Stomach (tissue), 9 donors: ENCODE data around the gene CD28. TPM values are rescaled to one million over a fixed set of nuclear protein-coding genes. Genes with fewer than 3 reads are reported as not detected.

Experiments
- DNase-seq, 2 donors: peaks; one replicate each; pipeline versions ENCODE4 v3.0.0 to v3.0.0-alpha.2; 2013 to 2019
- H3K27ac ChIP-seq, 5 donors: fragments of 200-600 bp in 4 of 5; sonication (generic) in 4 of 5; one replicate each; pipeline ENCODE4 v1.5.1; 2013 to 2019; ENCODE audit warnings: mild to moderate bottlenecking in 1 of 5, moderate library complexity in 1 of 5
- H3K27me3 ChIP-seq, 3 donors: fragments of 200-600 bp; sonication (generic); one replicate each; pipeline ENCODE4 v1.5.1; 2017 to 2019; ENCODE audit warnings: mixed run types in 1 of 3
- H3K36me3 ChIP-seq, 4 donors: fragments of 200-600 bp; sonication (generic); 1 replicate in 3 of 4; 2 replicates in 1 of 4; pipeline ENCODE4 v1.5.1; 2016 to 2019
- H3K4me1 ChIP-seq, 4 donors: fragments of 200-600 bp; sonication (generic); one replicate each; pipeline ENCODE4 v1.5.1; 2016 to 2019
- H3K4me3 ChIP-seq, 4 donors: fragments of 200-600 bp; sonication (generic) in 3 of 4; one replicate each; pipeline ENCODE4 v1.5.1; 2016 to 2019; ENCODE audit warnings: mild to moderate bottlenecking in 1 of 4
- H3K9me3 ChIP-seq, 4 donors: fragments of 200-600 bp; sonication (generic); one replicate each; pipeline ENCODE4 v1.5.1; 2016 to 2019
- CTCF ChIP-seq, 7 experiments: fragments of 450-650 bp in 4 of 7; fragments of 200-600 bp in 3 of 7; sonication (generic) in 3 of 7; IDR thresholded peaks; one replicate each; pipeline ENCODE4 v1.5.1; 2016 to 2019; ENCODE audit warnings: antibody characterized with exemption in 7 of 7, control low read depth in 2 of 7, mild to moderate bottlenecking in 1 of 7
- EP300 ChIP-seq: sonication (generic); formaldehyde crosslinking; IDR thresholded peaks from one replicate; pipeline ENCODE4 v1.6.1; 2017; ENCODE audit warnings: antibody characterized with exemption
- POLR2A ChIP-seq, 4 donors: fragments of 450-650 bp; IDR thresholded peaks; one replicate each; pipeline ENCODE4 v1.6.1; 2016; ENCODE audit warnings: antibody characterized with exemption in 4 of 4, control low read depth in 2 of 4, mild to moderate bottlenecking in 1 of 4, moderate library complexity in 1 of 4
- POLR2AphosphoS5 ChIP-seq, 3 donors: sonication (generic); formaldehyde crosslinking; IDR thresholded peaks; one replicate each; pipeline ENCODE4 v1.6.1; 2016; ENCODE audit warnings: antibody characterized with exemption in 3 of 3
- WGBS, 5 donors: extraction: QIAGEN DNeasy Blood & Tissue Kit in 3 of 5; methylation state at CpG; one replicate each; pipeline versions ENCODE4 v1.1.5 to v1.1.7; 2013 to 2018; 5-methylcytosine and 5-hydroxymethylcytosine counted together
- intact Hi-C: fragments of 100-400 bp; cut with DNase I; formaldehyde crosslinking; loops from one replicate; pipeline ENCODE4 v1.15.1; 2023; ENCODE audit warnings: low total_unique reads
- polyA plus RNA-seq, 3 donors: library from polyadenylated mRNA; stranded (reverse); fragments of 200-250 nt; gene quantifications; one replicate each; pipeline ENCODE4 v1.2.3, GENCODE V29; 2013
- total RNA-seq, 5 donors: library from RNA; depleted of rRNA; stranded (reverse); fragments of >200 nt; gene quantifications; one replicate each; pipeline versions ENCODE4 v1.1.0 to v1.2.3, GENCODE V29; 2014 to 2016
- donor health status: healthy with polysubstance abuse.
- donor health status: Bipolar disorder and iron deficiency.
- donor health status: healthy.

CD28 gene
- total and polyA plus RNA-seq, 8 donors, result 0.15 to 4.4 (median 0.27) TPM; not detected in 2

GRCh38 chr2:203710952-203711351 lies 4.5 kb downstream of the CD28 start:
- no peak overlapping the region for H3K4me3 ChIP-seq
- no peaks in the 10 kb centered on the region for H3K36me3 ChIP-seq
- no peaks in the 10 kb centered on the region for H3K9me3 ChIP-seq
- H3K4me1 ChIP-seq, result peaks cover 0 to 12% (median 4%) of the 10 kb centered on the region in 4 donors
- intact Hi-C loops, result no loop called here
- DNase-seq, result no peak
- H3K27ac ChIP-seq, result peak overlapping the region in 1 of 5 donors; percentile 12
- WGBS, 5 donors, result 62 to 86% (median 77%) methylated on average over 2 of the region's 2 CpGs
- no peaks in the 10 kb centered on the region for H3K27me3 ChIP-seq
- TF ChIP-seq POLR2AphosphoS5 (IDR thresholded peaks at IDR 0.05) (no peak), EP300 (no peak)

- Histone ChIP-seq H3K27me3 (no peaks in the 10 kb centered on the region), H3K9me3 (no peaks in the 10 kb centered on the region), H3K27ac (no peak overlapping the region), H3K36me3 (no peaks in the 10 kb centered on the region), H3K4me3 (no peak overlapping the region), H3K4me1 (peaks cover 0 to 12% (median 4%) of the 10 kb centered on the region in 4 donors)
- no peak for TF ChIP-seq POLR2AphosphoS5 (IDR thresholded peaks at IDR 0.05)
- TF ChIP-seq EP300, result no peak
- no peak for TF ChIP-seq POLR2A (IDR thresholded peaks at IDR 0.05)
- no peak for TF ChIP-seq CTCF (IDR thresholded peaks at IDR 0.05)
- DNase-seq, result no peak
- intact Hi-C loops, result no loop called here
- WGBS, 5 donors, result 78 to 83% (median 81%) methylated on average over 3 of the region's 3 CpGs
Measured at GRCh38 chr2:203711399-203711798, 5.0 kb downstream of the CD28 start.

- H3K4me3 ChIP-seq, result no peak overlapping the region
- TF ChIP-seq POLR2A (IDR thresholded peaks at IDR 0.05), result no peak
- no peak for TF ChIP-seq CTCF (IDR thresholded peaks at IDR 0.05)
- no peak for TF ChIP-seq POLR2AphosphoS5 (IDR thresholded peaks at IDR 0.05)
- TF ChIP-seq EP300, result no peak
- H3K4me1 ChIP-seq, result peaks cover 0 to 12% (median 4%) of the 10 kb centered on the region in 4 donors
- H3K27me3 ChIP-seq, result no peaks in the 10 kb centered on the region
- WGBS, 5 donors, result 81 to 94% (median 90%) methylated on average over 1 of the region's 1 CpG
- intact Hi-C loops, result no loop called here
- DNase-seq, result no peak
- peak overlapping the region in 2 of 5 donors; percentile 32 to 36 for H3K27ac ChIP-seq
- H3K9me3 ChIP-seq, result no peaks in the 10 kb centered on the region
- H3K36me3 ChIP-seq, result no peaks in the 10 kb centered on the region
Measured at GRCh38 chr2:203713381-203713780, 6.9 kb downstream of the CD28 start.

GRCh38 chr2:203714112-203714511 lies 7.7 kb downstream of the CD28 start:
- 24 to 49% (median 32%) methylated on average over 3 of the region's 3 CpGs for WGBS, 5 donors
- peak; percentile 46 to 49 for DNase-seq
- H3K9me3 ChIP-seq, result no peaks in the 10 kb centered on the region
- intact Hi-C loops, result no loop called here
- peak overlapping the region in 2 of 5 donors; percentile 32 to 36 for H3K27ac ChIP-seq
- H3K4me3 ChIP-seq, result no peak overlapping the region
- H3K4me1 ChIP-seq, result peaks cover 0 to 9% (median 4%) of the 10 kb centered on the region in 4 donors
- H3K36me3 ChIP-seq, result no peaks in the 10 kb centered on the region
- no peaks in the 10 kb centered on the region for H3K27me3 ChIP-seq
- TF ChIP-seq POLR2AphosphoS5 (IDR thresholded peaks at IDR 0.05) (peak in 2 of 3 donors; percentile 5 to 81), EP300 (no peak), CTCF (IDR thresholded peaks at IDR 0.05) (no peak), POLR2A (IDR thresholded peaks at IDR 0.05) (no peak)

GRCh38 chr2:203715744-203716143 lies 9.3 kb downstream of the CD28 start:
- DNase-seq, result no peak
- no peaks in the 10 kb centered on the region for H3K9me3 ChIP-seq
- H3K27ac ChIP-seq, result no peak overlapping the region
- intact Hi-C loops, result no loop called here
- H3K4me1 ChIP-seq, result peaks cover 3 to 16% (median 8%) of the 10 kb centered on the region in 4 donors
- no peak overlapping the region for H3K4me3 ChIP-seq
- WGBS, 5 donors, result 93 to 98% (median 96%) methylated on average over 2 of the region's 2 CpGs
- no peaks in the 10 kb centered on the region for H3K27me3 ChIP-seq
- H3K36me3 ChIP-seq, result no peaks in the 10 kb centered on the region
- no peak for TF ChIP-seq EP300
- TF ChIP-seq CTCF (IDR thresholded peaks at IDR 0.05), result no peak
- no peak for TF ChIP-seq POLR2AphosphoS5 (IDR thresholded peaks at IDR 0.05)
- TF ChIP-seq POLR2A (IDR thresholded peaks at IDR 0.05), result no peak
